HG02852 (cell line): ENCODE data around the gene PRAC2.
"Not testable (repeated sequence)": the region's sequence is repeated elsewhere in the genome, so short reads cannot be mapped to it uniquely, and the experiment has no call there.

Experiments
- ATAC-seq: cut with Tn5 transposase; IDR thresholded peaks from one replicate; pipeline ENCODE4 v1.9.1; 2021; ENCODE audit warnings: mild to moderate bottlenecking, moderate library complexity; ENCODE audit not compliant: unreplicated experiment

Gene PRAC2

GRCh38 chr17:48722915-48723422 is at the start of gene PRAC2:
PRAC2 (plus strand) TSS chr17:48723185; CDS start chr17:48724411, 1,226 bp downstream.
- no peak for ATAC-seq

GRCh38 chr17:48676963-48677558 is 45.9 kb upstream of the PRAC2 start:
- ATAC-seq: no peak

GRCh38 chr17:48678141-48678971 is 44.6 kb upstream of the PRAC2 start:
- ATAC-seq: no peak

GRCh38 chr17:48679385-48680096 is 43.4 kb upstream of the PRAC2 start:
- ATAC-seq: no peak

GRCh38 chr17:48681609-48682008 is 41.4 kb upstream of the PRAC2 start:
- no peak for ATAC-seq

GRCh38 chr17:48690655-48691054 is 32.3 kb upstream of the PRAC2 start:
- no peak for ATAC-seq

GRCh38 chr17:48692049-48692448 is 30.9 kb upstream of the PRAC2 start:
- no peak for ATAC-seq

GRCh38 chr17:48693178-48693577 is 29.8 kb upstream of the PRAC2 start:
- no peak for ATAC-seq

- no peak for ATAC-seq
Observed at GRCh38 chr17:48701864-48702532, 21.0 kb upstream of the PRAC2 start.

- no peak for ATAC-seq
Observed at GRCh38 chr17:48704361-48705248, 18.4 kb upstream of the PRAC2 start.

- no peak for ATAC-seq
Observed at GRCh38 chr17:48711128-48711527, 11.9 kb upstream of the PRAC2 start.

GRCh38 chr17:48715496-48716399 is 7.2 kb upstream of the PRAC2 start:
- ATAC-seq: no peak

- not testable (repeated sequence) for ATAC-seq
Observed at GRCh38 chr17:48716549-48716948, 6.4 kb upstream of the PRAC2 start.

GRCh38 chr17:48717367-48718226 is 5.4 kb upstream of the PRAC2 start:
- no peak for ATAC-seq

GRCh38 chr17:48718227-48718760 is 4.7 kb upstream of the PRAC2 start:
- ATAC-seq: no peak

GRCh38 chr17:48718761-48719641 is 4.0 kb upstream of the PRAC2 start:
- no peak for ATAC-seq
